SHP77 treated with DMSO at 0.1 percent for 48 hours (cell line): ENCODE data around the gene MYOZ2.

Experiments used
- DNase-seq: peaks from one replicate; lab custom pipeline; 2025; lab: John Stamatoyannopoulos, UW

The MYOZ2 gene

GRCh38 chr4:119197772-119198212 lies 62.2 kb downstream of the MYOZ2 start:
- DNase-seq = no peak

GRCh38 chr4:119204916-119205315 lies 69.3 kb downstream of the MYOZ2 start:
- DNase-seq = no peak

GRCh38 chr4:119205690-119206089 lies 70.1 kb downstream of the MYOZ2 start:
- no peak for DNase-seq

GRCh38 chr4:119206178-119206577 lies 70.5 kb downstream of the MYOZ2 start:
- no peak for DNase-seq

GRCh38 chr4:119207051-119207450 lies 71.4 kb downstream of the MYOZ2 start:
- no peak for DNase-seq

GRCh38 chr4:119209077-119209476 lies 73.4 kb downstream of the MYOZ2 start:
- DNase-seq = no peak

- no peak for DNase-seq
Observed at GRCh38 chr4:119209586-119209985, 74.0 kb downstream of the MYOZ2 start.

- no peak for DNase-seq
Observed at GRCh38 chr4:119210775-119211174, 75.1 kb downstream of the MYOZ2 start.

GRCh38 chr4:119211867-119212233 lies 76.2 kb downstream of the MYOZ2 start:
- DNase-seq = no peak

- peak; percentile 76 for DNase-seq
Observed at GRCh38 chr4:119212234-119212963, 76.8 kb downstream of the MYOZ2 start, which contains the start of gene USP53. TSS of gene USP53 (plus strand) at chr4:119212713. CDS start at chr4:119239760, 27,047 bp downstream.

- DNase-seq = peak; percentile 27
Observed at GRCh38 chr4:119212964-119213606, 77.5 kb downstream of the MYOZ2 start.

GRCh38 chr4:119218093-119218492 lies 82.5 kb downstream of the MYOZ2 start:
- DNase-seq = no peak

- no peak for DNase-seq
Observed at GRCh38 chr4:119221412-119221811, 85.8 kb downstream of the MYOZ2 start.

- DNase-seq = no peak
Observed at GRCh38 chr4:119227690-119228089, 92.1 kb downstream of the MYOZ2 start.

GRCh38 chr4:119228406-119228805 lies 92.8 kb downstream of the MYOZ2 start:
- no peak for DNase-seq

- no peak for DNase-seq
Observed at GRCh38 chr4:119229908-119230687, 94.5 kb downstream of the MYOZ2 start.

GRCh38 chr4:119231491-119231890 lies 95.9 kb downstream of the MYOZ2 start:
- no peak for DNase-seq

GRCh38 chr4:119232286-119232685 lies 96.7 kb downstream of the MYOZ2 start:
- DNase-seq = no peak

GRCh38 chr4:119233191-119233590 lies 97.6 kb downstream of the MYOZ2 start:
- no peak for DNase-seq

GRCh38 chr4:119233750-119234149 lies 98.1 kb downstream of the MYOZ2 start:
- DNase-seq = no peak

GRCh38 chr4:119237201-119237600 lies 101.6 kb downstream of the MYOZ2 start:
- DNase-seq = no peak
